Ishikawa (cell line): ENCODE data around the gene GFOD2.

Source experiments
- EGR1 ChIP-seq: IDR thresholded peaks from 2 replicates; pipeline ENCODE4 v1.6.1; 2012
- EP300 ChIP-seq: IDR thresholded peaks from 2 replicates; pipeline ENCODE4 v1.6.1; 2012; ENCODE audit warnings: borderline replicate concordance
- TAF1 ChIP-seq: IDR thresholded peaks from 2 replicates; pipeline ENCODE4 v1.6.1; 2012; ENCODE audit warnings: low read depth, mild to moderate bottlenecking
- TCF12 ChIP-seq: IDR thresholded peaks from 2 replicates; pipeline ENCODE4 v1.6.1; 2012; ENCODE audit warnings: low read depth
- YY1 ChIP-seq: IDR thresholded peaks from 2 replicates; pipeline ENCODE4 v1.6.1; 2012; ENCODE audit warnings: low read depth
- TF ChIP-seq, protein P1 (sequence below): IDR thresholded peaks from 2 replicates; pipeline ENCODE4 v1.6.1; 2012
- TF ChIP-seq, protein P2 (sequence below): IDR thresholded peaks from 2 replicates; pipeline ENCODE4 v1.6.1; 2012; ENCODE audit warnings: low read depth, mild to moderate bottlenecking
- TF ChIP-seq, protein P3 (sequence below): IDR thresholded peaks from 2 replicates; pipeline ENCODE4 v1.6.1; 2012

DNA sequence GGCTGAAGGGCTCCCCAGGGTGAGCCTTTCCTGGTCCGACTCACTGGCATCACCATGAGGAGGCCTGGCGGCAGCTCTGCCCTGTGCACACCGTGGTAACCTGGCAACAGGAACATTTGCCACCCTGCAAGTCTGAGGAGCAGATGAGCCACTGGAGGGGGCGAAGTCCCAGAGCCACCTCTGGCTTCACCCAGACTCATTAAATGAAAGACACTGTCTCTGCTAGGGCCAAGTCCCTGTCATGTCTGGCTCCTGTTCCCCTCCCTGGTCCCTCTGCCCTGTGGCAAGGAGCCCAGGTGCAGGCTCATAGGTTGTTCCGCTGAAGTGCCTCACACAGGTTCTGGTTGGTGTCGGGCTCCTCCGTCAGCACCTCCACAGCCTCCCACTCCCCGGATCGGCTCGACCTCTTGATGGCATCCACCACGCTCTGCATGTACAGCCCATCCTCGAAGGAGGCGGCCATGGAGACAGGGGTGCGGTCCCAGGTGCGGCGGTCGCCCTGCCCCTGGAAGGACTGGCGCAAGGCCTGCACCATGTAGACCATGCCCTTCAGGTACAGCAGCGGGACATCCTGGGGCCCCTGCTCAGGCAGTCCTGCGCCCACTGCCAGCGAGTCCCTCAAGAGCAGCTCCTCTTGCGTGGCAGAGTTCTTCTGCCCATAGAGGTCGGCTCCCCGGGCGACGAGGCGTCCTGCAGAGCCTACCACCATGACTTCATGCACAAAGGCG, 44.1 kb downstream of the GFOD2 start:
- no peak for TF ChIP-seq EGR1
- TF ChIP-seq EP300, result no peak
- TF ChIP-seq TAF1, result no peak
- TF ChIP-seq TCF12, result no peak
- TF ChIP-seq, protein P1, sequence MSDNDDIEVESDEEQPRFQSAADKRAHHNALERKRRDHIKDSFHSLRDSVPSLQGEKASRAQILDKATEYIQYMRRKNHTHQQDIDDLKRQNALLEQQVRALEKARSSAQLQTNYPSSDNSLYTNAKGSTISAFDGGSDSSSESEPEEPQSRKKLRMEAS, result no peak
- TF ChIP-seq, protein P2, sequence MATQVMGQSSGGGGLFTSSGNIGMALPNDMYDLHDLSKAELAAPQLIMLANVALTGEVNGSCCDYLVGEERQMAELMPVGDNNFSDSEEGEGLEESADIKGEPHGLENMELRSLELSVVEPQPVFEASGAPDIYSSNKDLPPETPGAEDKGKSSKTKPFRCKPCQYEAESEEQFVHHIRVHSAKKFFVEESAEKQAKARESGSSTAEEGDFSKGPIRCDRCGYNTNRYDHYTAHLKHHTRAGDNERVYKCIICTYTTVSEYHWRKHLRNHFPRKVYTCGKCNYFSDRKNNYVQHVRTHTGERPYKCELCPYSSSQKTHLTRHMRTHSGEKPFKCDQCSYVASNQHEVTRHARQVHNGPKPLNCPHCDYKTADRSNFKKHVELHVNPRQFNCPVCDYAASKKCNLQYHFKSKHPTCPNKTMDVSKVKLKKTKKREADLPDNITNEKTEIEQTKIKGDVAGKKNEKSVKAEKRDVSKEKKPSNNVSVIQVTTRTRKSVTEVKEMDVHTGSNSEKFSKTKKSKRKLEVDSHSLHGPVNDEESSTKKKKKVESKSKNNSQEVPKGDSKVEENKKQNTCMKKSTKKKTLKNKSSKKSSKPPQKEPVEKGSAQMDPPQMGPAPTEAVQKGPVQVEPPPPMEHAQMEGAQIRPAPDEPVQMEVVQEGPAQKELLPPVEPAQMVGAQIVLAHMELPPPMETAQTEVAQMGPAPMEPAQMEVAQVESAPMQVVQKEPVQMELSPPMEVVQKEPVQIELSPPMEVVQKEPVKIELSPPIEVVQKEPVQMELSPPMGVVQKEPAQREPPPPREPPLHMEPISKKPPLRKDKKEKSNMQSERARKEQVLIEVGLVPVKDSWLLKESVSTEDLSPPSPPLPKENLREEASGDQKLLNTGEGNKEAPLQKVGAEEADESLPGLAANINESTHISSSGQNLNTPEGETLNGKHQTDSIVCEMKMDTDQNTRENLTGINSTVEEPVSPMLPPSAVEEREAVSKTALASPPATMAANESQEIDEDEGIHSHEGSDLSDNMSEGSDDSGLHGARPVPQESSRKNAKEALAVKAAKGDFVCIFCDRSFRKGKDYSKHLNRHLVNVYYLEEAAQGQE, result no peak
- TF ChIP-seq YY1, result no peak
- TF ChIP-seq, protein P3, sequence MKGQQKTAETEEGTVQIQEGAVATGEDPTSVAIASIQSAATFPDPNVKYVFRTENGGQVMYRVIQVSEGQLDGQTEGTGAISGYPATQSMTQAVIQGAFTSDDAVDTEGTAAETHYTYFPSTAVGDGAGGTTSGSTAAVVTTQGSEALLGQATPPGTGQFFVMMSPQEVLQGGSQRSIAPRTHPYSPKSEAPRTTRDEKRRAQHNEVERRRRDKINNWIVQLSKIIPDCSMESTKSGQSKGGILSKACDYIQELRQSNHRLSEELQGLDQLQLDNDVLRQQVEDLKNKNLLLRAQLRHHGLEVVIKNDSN, result no peak
